ENCODE results near the gene SLC22A31.
"Not testable (repeated sequence)": the region's sequence is repeated elsewhere in the genome, so short reads cannot be mapped to it uniquely, and the experiment has no call there.

SLC22A31 gene

DNA sequence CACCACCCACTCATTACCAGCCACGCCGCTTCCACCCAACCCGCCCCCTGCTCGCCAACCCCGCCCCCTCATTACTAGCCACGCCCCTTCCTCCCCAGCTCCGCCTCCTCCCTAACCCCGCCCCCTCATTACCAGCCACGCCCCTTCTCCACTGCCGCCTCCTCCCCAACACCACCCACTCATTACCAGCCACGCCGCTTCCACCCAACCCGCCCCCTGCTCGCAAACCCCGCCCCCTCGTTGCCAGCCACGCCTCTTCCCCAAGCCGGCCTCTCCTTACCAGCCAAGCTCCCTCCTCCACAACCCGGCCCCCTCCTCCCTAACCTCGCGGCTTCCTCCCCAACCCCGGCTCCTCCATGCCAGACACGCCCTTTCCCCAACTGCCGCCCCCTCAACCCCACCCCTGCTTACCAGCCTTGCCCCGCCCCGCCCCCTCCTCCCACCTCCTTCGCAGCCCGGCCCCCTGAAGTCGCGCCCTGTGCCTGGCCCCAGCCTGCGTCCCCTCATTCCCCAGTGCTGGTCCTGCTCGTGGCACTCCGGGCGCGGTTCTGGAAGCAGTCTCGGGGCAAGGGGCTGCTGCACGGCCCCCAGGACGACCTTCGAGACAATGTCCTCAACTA is 7.3 kb downstream of the SLC22A31 start:
- no peak for DNase-seq

DNA sequence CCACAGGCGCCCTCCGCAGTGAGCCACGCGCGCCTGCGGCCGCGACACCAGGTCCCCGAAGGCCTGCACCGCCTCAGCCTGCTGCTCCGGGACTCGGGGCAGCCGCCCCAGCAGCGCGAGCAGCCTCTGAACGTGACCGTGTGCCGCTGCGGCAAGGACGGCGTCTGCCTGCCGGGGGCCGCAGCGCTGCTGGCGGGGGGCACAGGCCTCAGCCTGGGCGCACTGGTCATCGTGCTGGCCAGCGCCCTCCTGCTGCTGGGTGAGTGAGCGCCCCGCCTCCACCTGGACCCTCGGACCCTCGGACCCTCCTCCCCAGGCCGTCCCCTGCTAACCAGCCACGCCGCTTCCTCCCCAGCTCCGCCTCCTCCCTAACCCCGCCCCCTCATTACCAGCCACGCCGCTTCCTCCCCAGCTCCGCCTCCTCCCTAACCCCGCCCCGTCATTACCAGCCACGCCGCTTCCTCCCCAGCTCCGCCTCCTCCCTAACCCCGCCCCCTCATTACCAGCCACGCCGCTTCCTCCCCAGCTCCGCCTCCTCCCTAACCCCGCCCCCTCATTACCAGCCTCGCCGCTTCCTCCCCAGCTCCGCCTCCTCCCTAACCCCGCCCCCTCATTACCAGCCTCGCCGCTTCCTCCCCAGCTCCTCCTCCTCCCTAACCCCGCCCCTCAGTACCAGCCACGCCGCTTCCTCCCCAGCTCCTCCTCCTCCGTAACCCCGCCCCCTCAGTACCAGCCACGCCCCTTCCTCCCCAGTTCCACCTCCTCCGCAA is 8.0 kb downstream of the SLC22A31 start:
- peak in 1 of 2 experiments; percentile 18 for DNase-seq

GRCh38 chr16:89191901-89192185 is 8.5 kb downstream of the SLC22A31 start:
- DNase-seq: no peak

DNA sequence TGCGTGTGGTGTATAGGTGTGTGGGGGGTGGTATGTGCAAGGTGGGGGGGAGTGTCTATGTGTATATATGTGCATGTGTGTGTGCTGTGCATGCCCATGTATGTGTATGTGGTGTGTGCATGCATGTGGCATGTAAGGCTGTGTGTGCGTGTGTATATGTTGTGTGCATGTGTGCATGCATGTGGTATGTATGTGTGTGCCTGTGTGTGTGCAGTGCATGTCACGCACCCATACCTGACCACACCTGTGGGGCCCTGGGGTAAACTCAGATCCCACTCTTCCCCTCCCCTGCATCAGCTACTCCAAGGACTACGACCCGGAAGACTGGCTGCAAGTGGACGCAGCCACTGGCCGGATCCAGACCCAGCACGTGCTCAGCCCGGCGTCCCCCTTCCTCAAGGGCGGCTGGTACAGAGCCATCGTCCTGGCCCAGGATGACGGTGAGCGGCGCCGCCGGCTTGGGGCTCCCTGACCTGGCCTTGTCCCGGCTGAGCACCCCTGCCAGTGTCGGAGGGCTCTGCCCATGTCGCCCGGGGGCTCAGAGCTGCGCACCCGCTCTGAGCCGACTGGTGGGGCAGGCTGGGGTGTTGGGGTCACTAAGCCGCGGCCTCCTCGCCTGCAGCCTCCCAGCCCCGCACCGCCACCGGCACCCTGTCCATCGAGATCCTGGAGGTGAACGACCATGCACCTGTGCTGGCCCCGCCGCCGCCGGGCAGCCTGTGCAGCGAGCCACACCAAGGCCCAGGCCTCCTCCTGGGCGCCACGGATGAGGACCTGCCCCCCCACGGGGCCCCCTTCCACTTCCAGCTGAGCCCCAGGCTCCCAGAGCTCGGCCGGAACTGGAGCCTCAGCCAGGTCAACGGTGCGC is 9.1 kb downstream of the SLC22A31 start:
- DNase-seq: no peak

- no peak for DNase-seq
Observed at GRCh38 chr16:89190150-89190958, 10.0 kb downstream of the SLC22A31 start.

DNA sequence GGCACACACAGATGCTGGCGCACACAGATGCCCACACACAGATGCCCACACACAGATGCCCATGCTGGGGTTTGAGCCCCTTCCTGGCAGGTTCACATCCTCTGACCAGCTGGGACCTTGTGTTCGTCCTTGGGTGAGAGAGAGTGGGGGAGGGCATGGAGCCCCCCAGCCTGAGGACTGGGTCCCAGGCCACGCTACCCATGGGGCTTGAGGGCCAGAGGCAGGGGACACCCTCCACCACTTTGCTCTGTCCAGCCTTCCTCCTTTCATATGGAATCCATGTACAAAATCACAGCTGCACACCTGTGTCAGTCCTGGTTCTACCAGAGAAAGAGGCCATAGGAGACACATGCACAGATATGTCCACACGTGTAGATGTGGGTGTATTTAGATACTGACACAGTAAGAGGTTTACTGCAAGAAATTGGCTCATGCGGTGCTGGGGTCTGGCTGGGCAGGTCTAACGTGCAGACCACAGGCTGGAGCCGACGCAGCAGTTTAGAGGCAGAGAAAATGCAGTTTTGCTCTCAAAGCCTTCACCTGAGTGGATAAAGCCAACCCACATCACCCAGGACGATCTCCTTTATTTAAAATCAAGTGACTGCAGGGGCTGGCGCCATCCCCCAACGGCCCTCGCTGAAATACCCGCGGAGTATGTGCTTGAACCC is 10.8 kb downstream of the SLC22A31 start:
- DNase-seq: no peak

- not testable (repeated sequence) for DNase-seq
Observed at GRCh38 chr16:89188471-89189357, 11.6 kb downstream of the SLC22A31 start.

DNA sequence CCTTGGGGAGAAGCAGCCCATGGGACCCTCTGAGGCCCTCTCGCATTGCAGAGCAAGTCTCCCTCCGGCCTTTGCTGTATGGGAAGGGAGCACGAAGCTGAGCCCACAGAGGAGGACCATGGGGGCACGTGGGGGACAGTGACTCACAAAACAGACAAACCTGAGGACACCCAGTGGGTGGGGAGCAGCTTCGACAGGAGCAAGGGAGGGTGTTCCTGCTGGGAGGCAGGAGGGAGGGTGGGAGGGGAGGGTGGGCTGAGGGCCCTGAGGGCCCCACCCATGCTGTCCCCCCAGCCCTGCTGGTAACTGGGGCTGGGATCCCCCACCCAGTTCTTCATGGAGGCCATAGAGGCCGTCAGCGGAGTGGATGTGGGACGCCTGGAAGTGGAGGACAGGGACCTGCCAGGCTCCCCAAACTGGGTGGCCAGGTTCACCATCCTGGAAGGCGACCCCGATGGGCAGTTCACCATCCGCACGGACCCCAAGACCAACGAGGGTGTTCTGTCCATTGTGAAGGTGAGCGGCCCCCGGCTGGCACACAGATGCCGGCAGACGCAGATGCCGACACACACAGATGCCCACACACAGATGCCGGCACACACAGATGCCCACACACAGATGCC is 12.5 kb downstream of the SLC22A31 start:
- no peak for DNase-seq

GRCh38 chr16:89187032-89187769 is 13.1 kb downstream of the SLC22A31 start:
- no peak for DNase-seq

DNA sequence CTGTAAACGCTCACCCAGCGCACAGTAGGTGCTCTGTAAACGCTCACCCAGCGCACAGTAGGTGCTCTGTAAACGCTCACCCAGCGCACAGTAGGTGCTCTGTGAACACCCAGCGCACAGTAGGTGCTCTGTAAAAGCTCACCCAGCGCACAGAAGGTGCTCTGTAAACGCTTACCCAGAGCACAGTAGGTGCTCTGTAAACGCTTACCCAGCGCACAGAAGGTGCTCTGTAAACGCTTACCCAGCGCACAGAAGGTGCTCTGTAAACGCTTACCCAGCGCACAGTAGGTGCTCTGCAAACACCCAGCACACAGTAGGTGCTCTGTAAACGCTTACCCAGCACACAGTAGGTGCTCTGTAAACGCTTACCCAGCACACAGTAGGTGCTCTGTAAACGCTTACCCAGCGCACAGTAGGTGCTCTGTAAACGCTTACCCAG is 13.7 kb downstream of the SLC22A31 start:
- DNase-seq: not testable (repeated sequence)

DNA sequence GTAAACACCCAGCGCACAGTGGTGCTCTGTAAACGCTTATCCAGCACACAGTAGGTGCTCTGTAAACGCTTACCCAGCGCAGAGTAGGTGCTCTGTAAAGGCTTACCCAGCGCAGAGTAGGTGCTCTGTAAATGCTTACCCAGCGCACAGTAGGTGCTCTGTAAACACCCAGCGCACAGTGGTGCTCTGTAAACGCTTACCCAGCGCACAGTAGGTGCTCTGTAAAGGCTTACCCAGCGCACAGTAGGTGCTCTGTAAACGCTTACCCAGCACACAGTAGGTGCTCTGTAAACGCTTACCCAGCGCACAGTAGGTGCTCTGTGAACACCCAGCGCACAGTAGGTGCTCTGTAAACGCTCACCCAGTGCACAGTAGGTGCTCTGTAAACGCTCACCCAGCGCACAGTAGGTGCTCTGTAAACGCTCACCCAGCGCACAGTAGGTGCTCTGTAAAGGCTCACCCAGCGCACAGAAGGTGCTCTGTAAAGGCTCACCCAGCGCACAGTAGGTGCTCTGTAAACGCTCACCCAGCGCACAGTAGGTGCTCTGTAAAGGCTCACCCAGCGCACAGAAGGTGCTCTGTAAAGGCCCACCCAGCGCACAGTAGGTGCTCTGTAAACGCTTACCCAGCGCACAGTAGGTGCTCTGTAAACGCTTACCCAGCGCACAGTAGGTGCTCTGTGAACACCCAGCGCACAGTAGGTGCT is 14.3 kb downstream of the SLC22A31 start:
- not testable (repeated sequence) for DNase-seq

DNA sequence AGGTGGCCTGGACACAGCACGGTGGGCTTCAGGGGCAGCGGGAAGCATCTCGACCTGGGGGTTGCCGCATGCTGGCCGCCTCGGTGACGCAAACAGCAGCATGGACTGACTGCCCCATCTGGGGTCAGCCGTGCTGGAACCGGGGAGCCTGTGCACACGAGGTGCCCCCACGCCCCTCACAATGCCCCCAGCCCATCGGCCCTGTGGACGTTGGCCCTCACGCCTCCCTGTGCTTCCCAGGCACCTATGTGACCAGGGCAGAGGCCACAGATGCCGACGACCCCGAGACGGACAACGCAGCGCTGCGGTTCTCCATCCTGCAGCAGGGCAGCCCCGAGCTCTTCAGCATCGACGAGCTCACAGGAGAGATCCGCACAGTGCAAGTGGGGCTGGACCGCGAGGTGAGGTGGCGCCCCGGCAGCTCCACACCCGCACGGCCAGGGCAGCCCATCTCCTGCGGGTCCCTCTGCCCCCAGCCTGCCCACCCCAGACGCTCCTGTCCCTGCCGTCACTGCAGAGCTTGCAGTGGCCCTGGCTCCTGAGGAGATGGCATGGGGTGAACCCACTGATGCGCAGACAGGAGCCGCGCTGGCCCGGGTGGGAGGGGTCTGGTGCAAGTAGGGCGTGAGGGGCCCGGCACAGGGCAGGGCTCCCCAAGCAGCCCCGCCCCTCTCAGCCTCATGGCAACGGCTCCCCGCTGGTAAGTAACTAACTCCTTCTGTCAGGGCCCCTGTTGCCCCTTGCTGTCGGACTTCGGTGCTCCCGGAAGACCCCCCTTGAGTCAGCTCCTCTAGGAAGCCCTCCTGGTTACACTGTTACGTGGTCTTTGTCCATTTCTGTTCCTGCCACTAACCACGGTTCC is 15.2 kb downstream of the SLC22A31 start:
- no peak for DNase-seq

GRCh38 chr16:89184677-89184932 is 15.7 kb downstream of the SLC22A31 start:
- no peak for DNase-seq

DNA sequence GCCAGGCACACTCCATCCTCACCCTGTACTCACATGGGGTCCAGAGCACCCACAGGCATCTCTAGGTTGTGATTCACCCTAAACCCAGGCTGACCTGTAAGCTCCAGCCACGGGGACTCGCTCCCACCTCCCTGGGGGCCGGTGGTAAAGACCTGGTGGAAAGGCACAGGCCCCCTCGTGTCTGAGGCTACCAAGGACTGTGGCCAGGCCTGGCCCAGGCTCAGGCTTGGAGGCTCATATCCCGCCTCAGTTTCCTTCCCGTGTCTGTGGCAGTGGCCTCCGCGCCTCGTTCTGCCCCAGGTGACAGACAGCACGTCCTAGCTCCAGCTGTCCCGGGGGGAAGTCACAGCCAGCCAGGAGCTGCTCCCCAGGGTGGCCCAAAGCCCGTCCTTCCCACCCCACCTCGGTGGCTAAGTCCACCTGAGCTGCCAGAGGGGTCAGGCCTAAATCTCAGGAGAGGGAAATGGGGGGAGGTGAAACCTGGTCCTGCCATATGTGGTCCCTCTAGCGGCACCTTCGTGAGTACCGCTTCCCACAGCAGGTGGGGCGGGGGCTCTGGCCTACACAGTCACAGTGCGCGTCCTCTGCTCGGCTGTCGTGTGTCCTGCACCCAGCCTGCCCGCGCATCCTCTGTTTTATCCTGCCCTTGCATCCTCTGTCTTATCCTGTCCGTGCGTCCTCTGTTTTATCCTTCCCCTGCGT is 16.2 kb downstream of the SLC22A31 start:
- no peak for DNase-seq

- DNase-seq: no peak
Observed at GRCh38 chr16:89183463-89183862, 16.9 kb downstream of the SLC22A31 start.

DNA sequence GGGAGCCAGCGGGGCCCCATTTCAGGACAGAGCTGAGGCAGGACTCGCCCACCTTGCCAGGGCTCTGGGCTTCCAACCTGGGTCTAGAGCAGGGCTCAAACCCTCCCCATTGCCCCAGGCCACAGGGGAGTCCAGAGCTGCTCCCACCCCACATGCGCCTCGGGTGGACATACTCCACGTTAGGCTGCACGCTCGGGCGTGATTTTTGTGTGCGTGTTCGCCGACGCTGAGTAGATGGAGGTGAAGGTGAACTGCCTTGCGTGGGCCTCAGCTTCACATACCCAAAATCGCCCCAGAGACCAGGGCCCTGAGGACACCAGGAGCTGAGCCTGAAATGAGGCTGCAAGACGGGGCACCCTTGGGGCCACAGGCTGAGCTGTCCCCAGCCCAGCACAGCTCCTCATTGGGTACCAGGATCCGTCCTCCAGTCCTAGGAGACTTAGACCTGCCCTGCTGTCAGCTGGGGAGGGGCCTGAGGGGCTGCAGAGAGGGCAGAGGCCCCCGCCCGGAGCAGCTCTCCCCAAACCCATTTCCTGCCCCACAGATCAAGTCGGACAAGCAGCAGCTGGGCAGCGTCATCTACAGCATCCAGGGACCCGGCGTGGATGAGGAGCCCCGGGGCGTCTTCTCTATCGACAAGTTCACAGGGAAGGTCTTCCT is 20.6 kb downstream of the SLC22A31 start:
- DNase-seq: no peak

DNA sequence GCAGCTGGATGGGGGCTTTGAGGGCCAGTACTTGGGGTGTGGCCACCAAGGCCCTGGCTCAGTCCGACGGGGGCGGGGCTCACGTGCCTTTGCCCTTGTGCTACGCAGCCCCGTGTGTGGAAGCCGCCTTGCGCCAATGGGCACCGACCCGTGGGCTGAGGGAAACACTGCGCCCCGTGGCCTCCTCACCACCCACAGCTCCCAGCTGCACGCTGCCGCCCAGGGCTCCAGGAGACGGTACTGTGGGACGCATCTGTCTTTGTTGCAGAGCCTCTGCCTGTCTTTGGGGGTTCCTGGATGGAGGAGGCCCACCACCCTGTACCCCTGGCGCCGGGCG is 21.2 kb downstream of the SLC22A31 start:
- no peak for DNase-seq
